Prostate gland (tissue), 2 donors: Measurements from ENCODE around the gene CACNG6. TPM values are rescaled to one million over a fixed set of nuclear protein-coding genes. Genes with fewer than 3 reads are reported as not detected.

Experiments
- DNase-seq: peaks from one replicate; pipeline ENCODE4 v3.0.0-alpha.2; 2019; ENCODE audit warnings: low spot score
- H3K27ac ChIP-seq, 2 donors: fragments of 200-600 bp; sonication (generic); 2 replicates each; pipeline ENCODE4 v1.5.1; 2017 to 2019
- H3K27me3 ChIP-seq: fragments of 200-600 bp; sonication (generic); replicated peaks from 2 replicates; pipeline ENCODE4 v1.5.1; 2019; ENCODE audit not compliant: insufficient read depth
- H3K36me3 ChIP-seq, 2 donors: fragments of 200-600 bp; sonication (generic); 1 replicate in 1 of 2; 2 replicates in 1 of 2; pipeline versions ENCODE4 v1.5.1 to v1.8.1; 2017 to 2019
- H3K4me1 ChIP-seq: fragments of 200-600 bp; sonication (generic); replicated peaks from 2 replicates; pipeline ENCODE4 v1.5.1; 2019
- H3K4me3 ChIP-seq, 2 donors: fragments of 200-600 bp; sonication (generic); 2 replicates each; pipeline ENCODE4 v1.5.1; 2017 to 2019
- H3K9me3 ChIP-seq: fragments of 200-600 bp; sonication (generic); 2 replicates; pipeline ENCODE4 v1.5.1; 2017
- CTCF ChIP-seq, 4 experiments: fragments of 200-600 bp in 2 of 4; fragments of 450-650 bp in 2 of 4; sonication (generic) in 2 of 4; IDR thresholded peaks; 1 replicate in 3 of 4; 2 replicates in 1 of 4; pipeline ENCODE4 v1.5.1; 2016 to 2019; ENCODE audit warnings: antibody characterized with exemption in 4 of 4, mild to moderate bottlenecking in 2 of 4, moderate library complexity in 2 of 4
- POLR2A ChIP-seq: fragments of 450-650 bp; IDR thresholded peaks from one replicate; pipeline ENCODE4 v1.6.1; 2016; ENCODE audit warnings: antibody characterized with exemption, mild to moderate bottlenecking
- POLR2AphosphoS5 ChIP-seq: sonication (generic); formaldehyde crosslinking; IDR thresholded peaks from one replicate; pipeline ENCODE4 v1.6.1; 2017; ENCODE audit warnings: antibody characterized with exemption
- WGBS: methylation state at CpG from one replicate; pipeline ENCODE4 v1.1.5; 2018; 5-methylcytosine and 5-hydroxymethylcytosine counted together
- intact Hi-C: fragments of 100-400 bp; cut with DNase I; formaldehyde crosslinking; loops from one replicate; pipeline ENCODE4 v1.14.2; 2022
- total RNA-seq, 2 donors: library from RNA; depleted of rRNA; stranded (reverse); fragments of >200 nt; gene quantifications; one replicate each; pipeline ENCODE4 v1.1.0, GENCODE V29; 2016

The CACNG6 gene
- total RNA-seq, 2 donors from 2014 or later, result 2.3 TPM; not detected in 1

GRCh38 chr19:53999694-54000093 lies 8.3 kb downstream of the CACNG6 start:
- Histone ChIP-seq H3K9me3 (no peaks in the 10 kb centered on the region), H3K4me1 (no peaks in the 10 kb centered on the region), H3K27ac (no peak overlapping the region), H3K36me3 (no peaks in the 10 kb centered on the region), H3K27me3 (peaks cover 2% of the 10 kb centered on the region), H3K4me3 (no peak overlapping the region)
- intact Hi-C loops, result no loop called here
- TF ChIP-seq POLR2AphosphoS5, result no peak
- TF ChIP-seq POLR2A, result no peak
- no peak for TF ChIP-seq CTCF (IDR thresholded peaks at IDR 0.05)
- 75% methylated on average over 5 of the region's 5 CpGs for WGBS
- no peak for DNase-seq

- no peaks in the 10 kb centered on the region for H3K9me3 ChIP-seq
- no peaks in the 10 kb centered on the region for H3K4me1 ChIP-seq
- H3K27me3 ChIP-seq, result peaks cover 2% of the 10 kb centered on the region
- no peak for TF ChIP-seq POLR2AphosphoS5
- H3K27ac ChIP-seq, result no peak overlapping the region
- intact Hi-C loops, result no loop called here
- DNase-seq, result no peak
- WGBS, result 81% methylated on average over 2 of the region's 2 CpGs
- no peaks in the 10 kb centered on the region for H3K36me3 ChIP-seq
- H3K4me3 ChIP-seq, result no peak overlapping the region
These were observed 10.1 kb downstream of the CACNG6 start for GRCh38 chr19:54001496-54001895.

- H3K27me3 ChIP-seq, result peaks cover 2% of the 10 kb centered on the region
- H3K4me3 ChIP-seq, result no peak overlapping the region
- intact Hi-C loops, result no loop called here
- H3K9me3 ChIP-seq, result no peaks in the 10 kb centered on the region
- no peaks in the 10 kb centered on the region for H3K36me3 ChIP-seq
- DNase-seq, result no peak
- TF ChIP-seq POLR2A (no peak), CTCF (IDR thresholded peaks at IDR 0.05) (no peak), POLR2AphosphoS5 (no peak)
- 48% methylated on average over 10 of the region's 10 CpGs for WGBS
- H3K27ac ChIP-seq, result no peak overlapping the region
- H3K4me1 ChIP-seq, result no peaks in the 10 kb centered on the region
These were observed 11.3 kb downstream of the CACNG6 start for GRCh38 chr19:54002495-54003315.

- no peak overlapping the region for H3K4me3 ChIP-seq
- intact Hi-C loops, result no loop called here
- no peak overlapping the region for H3K27ac ChIP-seq
- DNase-seq, result no peak
- 79% methylated on average over 8 of the region's 8 CpGs for WGBS
- no peaks in the 10 kb centered on the region for H3K27me3 ChIP-seq
- no peak for TF ChIP-seq POLR2AphosphoS5
- no peak for TF ChIP-seq POLR2A
- TF ChIP-seq CTCF (IDR thresholded peaks at IDR 0.05), result no peak
- no peaks in the 10 kb centered on the region for H3K36me3 ChIP-seq
- H3K4me1 ChIP-seq, result no peaks in the 10 kb centered on the region
- H3K9me3 ChIP-seq, result no peaks in the 10 kb centered on the region
These were observed 18.0 kb downstream of the CACNG6 start for GRCh38 chr19:54009440-54009839.

GRCh38 chr19:54010474-54010873 lies 19.0 kb downstream of the CACNG6 start:
- no peaks in the 10 kb centered on the region for H3K9me3 ChIP-seq
- H3K4me3 ChIP-seq, result no peak overlapping the region
- 90% methylated on average over 6 of the region's 6 CpGs for WGBS
- no peak for DNase-seq
- intact Hi-C loops, result no loop called here
- no peaks in the 10 kb centered on the region for H3K4me1 ChIP-seq
- no peaks in the 10 kb centered on the region for H3K36me3 ChIP-seq
- no peak for TF ChIP-seq POLR2AphosphoS5
- no peak for TF ChIP-seq CTCF (IDR thresholded peaks at IDR 0.05)
- TF ChIP-seq POLR2A, result no peak
- H3K27me3 ChIP-seq, result no peaks in the 10 kb centered on the region
- no peak overlapping the region for H3K27ac ChIP-seq
